ENCODE results near the gene DOK3. TPM values are rescaled to one million over a fixed set of nuclear protein-coding genes. Genes with fewer than 3 reads are reported as not detected.

Gene DOK3
- total and polyA plus RNA-seq, 2 donors (not counting 1 experiment from before 2014, with no cell fraction given) = 103 to 115 TPM

DNA sequence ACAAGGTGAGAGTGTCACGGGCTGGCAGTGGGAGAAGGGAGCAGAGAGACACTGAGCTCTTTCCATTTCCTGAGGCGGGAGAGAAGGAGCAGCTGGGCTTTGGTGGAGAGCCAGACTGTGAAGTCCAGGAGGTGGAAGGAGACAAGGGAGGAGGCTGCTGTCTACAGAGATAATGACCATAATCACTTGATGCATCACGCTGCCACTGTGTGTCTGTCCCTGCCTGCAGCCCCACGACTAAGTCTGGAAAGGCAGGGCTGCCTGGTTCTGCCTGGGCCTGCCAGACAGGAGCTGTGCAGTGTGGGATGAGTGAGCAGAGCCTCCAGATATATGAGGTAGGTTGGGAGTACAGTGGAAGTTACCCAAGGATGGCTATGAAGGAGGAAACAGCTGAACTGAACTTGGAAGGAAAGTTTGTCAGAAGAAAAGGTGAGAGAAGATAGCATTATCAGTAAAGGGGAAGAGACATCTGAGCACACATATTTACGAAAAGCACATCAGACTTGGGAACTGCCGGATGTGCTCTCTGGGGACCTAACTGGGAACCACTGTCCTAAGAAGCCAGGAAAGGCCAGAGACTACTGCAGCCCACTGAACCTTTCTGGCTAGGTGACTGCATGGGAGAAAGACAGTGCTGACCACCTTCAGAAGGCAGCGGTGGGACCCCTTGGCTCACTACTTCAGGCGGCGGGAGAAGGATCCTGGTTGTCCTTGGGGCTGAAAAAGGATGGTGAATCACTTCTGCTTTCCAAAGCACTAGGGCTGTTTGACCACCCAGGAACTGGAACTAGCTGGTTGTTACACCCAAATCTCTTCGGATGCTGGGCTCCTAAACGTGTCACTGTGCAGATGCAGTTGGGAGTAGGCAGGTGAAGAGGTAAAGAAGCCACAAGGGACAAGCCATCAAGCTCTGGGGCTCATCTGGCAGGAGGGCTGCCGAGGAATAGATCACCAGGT, 19.9 kb upstream of the DOK3 start:
- H3K79me2 ChIP-seq (ENCODE audit: control insufficient read depth, insufficient read depth, low read length) = peaks cover 11% of the 10 kb centered on the region
- peaks cover 8% of the 10 kb centered on the region for H4K20me1 ChIP-seq (ENCODE audit: control insufficient read depth, insufficient read depth, low read length, poor library complexity, severe bottlenecking)
- no peak overlapping the region for H3K27ac ChIP-seq (ENCODE audit: low read length in 2 of 2)
- no peaks in the 10 kb centered on the region for H3K9me3 ChIP-seq (ENCODE audit: control extremely low read depth in 1 of 3, control insufficient read depth in 2 of 3, insufficient read depth in 1 of 3, low read length in 2 of 3)
- intact Hi-C loops (cut with micrococcal nuclease) = no loop called here
- no peak for ATAC-seq (ENCODE audit: low read depth)
- H2AFZ ChIP-seq (ENCODE audit: insufficient read depth, low read depth, low read length, poor library complexity, severe bottlenecking) = no peak overlapping the region
- H3K4me2 ChIP-seq (replicated peaks; ENCODE audit: low read depth, low read length, poor library complexity, severe bottlenecking) = no peak overlapping the region
- no peaks in the 10 kb centered on the region for H3K4me1 ChIP-seq (ENCODE audit: control insufficient read depth in 2 of 2, insufficient read depth in 2 of 2, low read length in 2 of 2)
- ChIA-PET CTCF (no interaction called here), POLR2A (no interaction called here)
- no peak overlapping the region for H3K27ac Mint-ChIP-seq
- no peak overlapping the region for H3K9ac ChIP-seq (ENCODE audit: low read length)
- H3K36me3 ChIP-seq (replicated peaks in 1 of 2; ENCODE audit: control extremely low read depth in 1 of 2, control insufficient read depth in 1 of 2, extremely low read depth in 1 of 2, insufficient read depth in 2 of 2, low read length in 1 of 2) = peaks cover 1 to 83% of the 10 kb centered on the region in 2 experiments
- no peaks in the 10 kb centered on the region for H3K27me3 Mint-ChIP-seq
- no peaks in the 10 kb centered on the region for H3K4me1 Mint-ChIP-seq
- no peaks in the 10 kb centered on the region for H3K9me3 Mint-ChIP-seq (ENCODE audit: insufficient read depth)
- WGBS (ENCODE audit: insufficient coverage) = 90% methylated on average over 12 of the region's 12 CpGs
- DNase-seq = no peak
- no peak overlapping the region for H3K4me3 Mint-ChIP-seq
- TF ChIP-seq CTCF (IDR thresholded peaks at IDR 0.05) (no peak), EZH2 (IDR thresholded peaks at IDR 0.05; ENCODE audit: borderline replicate concordance, insufficient read depth, low read depth, low read length, poor library complexity, severe bottlenecking) (no peak)
- H3K27me3 ChIP-seq (replicated peaks in 1 of 4; ENCODE audit: control extremely low read depth in 1 of 4, control insufficient read depth in 3 of 4, insufficient read depth in 4 of 4, low read length in 3 of 4) = no peaks in the 10 kb centered on the region
- no peak overlapping the region for H3K4me3 ChIP-seq (ENCODE audit: control extremely low read depth in 1 of 5, extremely low read depth in 1 of 5, insufficient read depth in 1 of 5, low read depth in 2 of 5, low read length in 4 of 5)

- Histone ChIP-seq H3K27me3 (replicated peaks in 1 of 4; ENCODE audit: control extremely low read depth in 1 of 4, control insufficient read depth in 3 of 4, insufficient read depth in 4 of 4, low read length in 3 of 4) (no peaks in the 10 kb centered on the region), H3K4me3 (ENCODE audit: control extremely low read depth in 1 of 5, extremely low read depth in 1 of 5, insufficient read depth in 1 of 5, low read depth in 2 of 5, low read length in 4 of 5) (no peak overlapping the region), H4K20me1 (ENCODE audit: control insufficient read depth, insufficient read depth, low read length, poor library complexity, severe bottlenecking) (peaks cover 17% of the 10 kb centered on the region), H3K9me3 (ENCODE audit: control extremely low read depth in 1 of 3, control insufficient read depth in 2 of 3, insufficient read depth in 1 of 3, low read length in 2 of 3) (no peaks in the 10 kb centered on the region), H3K79me2 (ENCODE audit: control insufficient read depth, insufficient read depth, low read length) (peaks cover 20% of the 10 kb centered on the region), H3K4me1 (ENCODE audit: control insufficient read depth in 2 of 2, insufficient read depth in 2 of 2, low read length in 2 of 2) (no peaks in the 10 kb centered on the region), H3K36me3 (replicated peaks in 1 of 2; ENCODE audit: control extremely low read depth in 1 of 2, control insufficient read depth in 1 of 2, extremely low read depth in 1 of 2, insufficient read depth in 2 of 2, low read length in 1 of 2) (peaks cover 1 to 87% of the 10 kb centered on the region in 2 experiments), H3K4me2 (replicated peaks; ENCODE audit: low read depth, low read length, poor library complexity, severe bottlenecking) (no peak overlapping the region), H3K27ac (ENCODE audit: low read length in 2 of 2) (no peak overlapping the region), H3K9ac (ENCODE audit: low read length) (no peak overlapping the region), H2AFZ (ENCODE audit: insufficient read depth, low read depth, low read length, poor library complexity, severe bottlenecking) (no peak overlapping the region)
- H3K27me3 Mint-ChIP-seq = no peaks in the 10 kb centered on the region
- H3K4me1 Mint-ChIP-seq = no peaks in the 10 kb centered on the region
- CTCF ChIA-PET = no interaction called here
- no peaks in the 10 kb centered on the region for H3K9me3 Mint-ChIP-seq (ENCODE audit: insufficient read depth)
- ATAC-seq (ENCODE audit: low read depth) (no peak), DNase-seq (no peak)
- intact Hi-C loops (cut with micrococcal nuclease) = no loop called here
- H3K27ac Mint-ChIP-seq = no peak overlapping the region
- POLR2A ChIA-PET = no interaction called here
- no peak overlapping the region for H3K4me3 Mint-ChIP-seq
- TF ChIP-seq CTCF (IDR thresholded peaks at IDR 0.05) (no peak), EZH2 (IDR thresholded peaks at IDR 0.05; ENCODE audit: borderline replicate concordance, insufficient read depth, low read depth, low read length, poor library complexity, severe bottlenecking) (no peak)
- 96% methylated on average over 9 of the region's 10 CpGs for WGBS (ENCODE audit: insufficient coverage)
Measured at GRCh38 chr5:177528631-177529030, 19.0 kb upstream of the DOK3 start.
